Astrocyte of the cerebellum (primary cell): ENCODE data around the gene MRPL52.

Source experiments
- DNase-seq: peaks from one replicate; pipeline ENCODE4 v3.0.0-alpha.2; 2011; ENCODE audit warnings: low read depth
- H3K4me3 ChIP-seq: 2 replicates; pipeline ENCODE4 v1.5.1; 2011; ENCODE audit warnings: mild to moderate bottlenecking, low read depth, low read length, moderate library complexity
- CTCF ChIP-seq: IDR thresholded peaks from 2 replicates; pipeline ENCODE4 v1.5.1; 2012; ENCODE audit warnings: low read length, low read depth, moderate library complexity, mild to moderate bottlenecking; ENCODE audit errors: missing control alignments
- in situ Hi-C: cut with HindIII; loops from 2 replicates; pipeline ENCODE4 v1.10.0; 2017; ENCODE audit warnings: low sequenced_read_pairs

MRPL52 gene

DNA sequence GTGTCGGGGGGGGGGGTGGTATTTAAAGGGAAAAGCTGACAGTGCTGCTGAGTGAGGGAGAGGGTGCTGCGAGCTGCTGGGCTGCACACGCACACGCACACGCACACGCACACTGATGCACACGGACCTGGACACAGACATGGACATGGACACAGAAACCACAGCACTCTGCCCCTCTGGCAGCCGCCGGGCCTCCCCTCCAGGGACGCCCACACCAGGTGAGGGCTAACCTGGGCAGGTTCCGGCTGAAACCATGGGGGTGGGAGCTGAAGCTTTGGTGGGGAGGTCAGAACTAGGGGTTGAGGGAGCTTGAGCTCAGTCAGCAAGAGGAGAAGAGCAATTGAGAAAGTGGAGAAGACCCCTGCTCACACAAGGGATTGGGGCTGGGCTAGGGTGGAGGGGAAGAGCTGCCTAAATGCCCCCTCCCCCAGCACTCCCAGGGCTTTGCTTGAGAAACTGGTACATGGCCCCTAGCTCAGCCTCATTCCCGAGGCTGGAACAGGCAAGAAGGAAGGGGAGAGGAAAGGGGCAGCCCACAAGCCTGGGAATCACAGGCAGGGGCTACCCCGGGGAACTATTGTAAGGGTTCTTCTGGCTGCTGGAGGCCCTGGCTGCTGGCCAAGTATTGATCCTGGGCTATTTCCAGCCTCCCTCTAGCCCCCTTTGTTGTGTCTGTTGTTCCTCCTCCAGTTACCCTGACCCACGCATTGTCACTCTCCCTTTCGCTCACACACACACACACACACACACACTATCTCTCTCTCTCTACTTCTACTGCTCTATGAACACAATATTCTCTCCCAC lies 53.7 kb downstream of the MRPL52 start, which contains the start of gene REM2:
REM2 (plus strand) TSS at position 50 of the 804 bp plus-strand sequence; CDS start at position 116, 66 bp downstream.
- no peak for TF ChIP-seq CTCF
- no peak within 1 kb of the TSS for H3K4me3 ChIP-seq
- no peak for DNase-seq
- in situ Hi-C loops: no loop called here

- H3K4me3 ChIP-seq: no peak overlapping the region
- DNase-seq: no peak
- in situ Hi-C loops: no loop called here
- no peak for TF ChIP-seq CTCF
These were observed 54.5 kb downstream of the MRPL52 start for GRCh38 chr14:22884076-22884737.
